GM13977 (cell line): ENCODE results near the gene ABCA1.
A peak's percentile ranks its signal among the peaks of the same experiment; 100 is the strongest.

Source experiments
- DNase-seq: peaks from one replicate; pipeline ENCODE4 v3.0.0; 2012; ENCODE audit warnings: low spot score
- CTCF ChIP-seq: IDR thresholded peaks from 2 replicates; pipeline ENCODE4 v1.5.1; 2012; ENCODE audit warnings: mild to moderate bottlenecking, control low read depth; ENCODE audit not compliant: insufficient read depth; ENCODE audit errors: extremely low read depth, missing control alignments
- in situ Hi-C: fragments of 300-500 bp; cut with MboI; formaldehyde crosslinking; loops from one replicate; pipeline ENCODE4 v1.12.0; 2022; ENCODE audit warnings: low sequenced_read_pairs, low pct_unique_long_range_greater_than_20kb, mixed read lengths, inconsistent platforms; ENCODE audit not compliant: unreplicated experiment

ABCA1 gene

GRCh38 chr9:104778802-104779201 is 149.2 kb downstream of the ABCA1 start:
- no peak for TF ChIP-seq CTCF
- in situ Hi-C loops = loop anchor here (10.0 kb wide), 1 partner anchor 636 kb away; no protein-coding TSS in a partner anchor
- no peak for DNase-seq

DNA sequence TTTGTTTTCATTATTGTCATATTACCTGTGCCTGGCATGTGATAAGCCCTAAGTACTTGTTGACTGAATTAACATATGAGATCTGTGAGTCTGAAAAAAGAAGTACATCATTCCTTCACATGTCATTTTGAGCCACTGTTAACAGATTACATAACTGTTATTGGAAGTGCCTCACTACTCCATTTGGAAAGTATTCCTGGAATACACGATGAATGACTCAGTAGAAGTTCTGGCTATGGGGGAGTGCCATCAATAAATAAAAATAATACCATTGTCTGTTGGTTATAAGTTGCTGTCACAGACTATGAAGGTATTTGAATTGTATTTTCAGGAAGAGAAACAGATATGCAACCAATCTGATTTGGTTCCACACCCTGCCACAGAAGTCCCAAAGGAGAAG is 151.2 kb downstream of the ABCA1 start:
- no peak for DNase-seq
- in situ Hi-C loops = loop anchor here (10.0 kb wide), 1 partner anchor 638 kb away; no protein-coding TSS in a partner anchor
- TF ChIP-seq CTCF = no peak

GRCh38 chr9:104775976-104776375 is 152.0 kb downstream of the ABCA1 start:
- DNase-seq = no peak
- in situ Hi-C loops = loop anchor here (10.0 kb wide), 1 partner anchor 639 kb away; no protein-coding TSS in a partner anchor
- TF ChIP-seq CTCF = no peak

DNA sequence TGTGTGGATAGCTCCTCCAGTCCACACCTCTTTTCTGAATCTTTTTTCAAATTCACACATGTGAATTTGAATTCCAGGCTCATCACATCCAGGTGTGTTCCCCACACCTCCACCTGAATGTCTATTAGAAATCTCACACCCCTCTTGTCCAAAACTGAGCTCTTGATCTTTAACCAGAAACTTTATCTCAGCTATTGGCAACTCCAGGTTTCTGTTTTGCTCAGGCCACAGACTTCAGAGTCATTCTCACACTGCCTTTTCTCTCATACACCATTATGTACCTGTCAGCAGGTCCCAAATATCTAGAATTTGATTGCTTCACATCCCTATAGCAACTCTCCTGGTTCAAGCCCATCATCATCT is 152.4 kb downstream of the ABCA1 start:
- DNase-seq = peak; percentile 19
- in situ Hi-C loops = loop anchor here (10.0 kb wide), 1 partner anchor 639 kb away; no protein-coding TSS in a partner anchor
- TF ChIP-seq CTCF = no peak

GRCh38 chr9:104774831-104775573 is 153.0 kb downstream of the ABCA1 start:
- DNase-seq = peak; percentile 51
- TF ChIP-seq CTCF = no peak
- in situ Hi-C loops = loop anchor here (10.0 kb wide), 1 partner anchor 640 kb away; no protein-coding TSS in a partner anchor

DNA sequence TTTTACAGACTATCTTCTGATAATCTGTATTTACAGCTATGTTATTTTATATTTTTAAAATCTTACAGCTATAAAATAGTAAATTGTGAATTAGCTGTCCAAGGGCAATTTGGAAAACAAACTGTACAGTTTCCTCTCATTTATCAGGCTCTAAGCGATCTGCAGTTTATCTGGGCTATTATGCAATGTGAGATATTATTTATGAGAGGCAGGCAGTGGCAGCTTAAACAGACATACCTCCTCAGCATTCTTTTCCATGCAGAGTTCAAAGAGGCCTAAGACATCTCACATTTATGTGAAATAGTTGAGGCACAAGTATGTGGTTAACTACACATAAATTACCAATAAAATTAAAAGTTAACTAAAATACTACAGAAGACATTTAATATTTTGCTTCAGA is 153.8 kb downstream of the ABCA1 start:
- TF ChIP-seq CTCF = no peak
- DNase-seq = no peak
- in situ Hi-C loops = loop anchor here (10.0 kb wide), 1 partner anchor 641 kb away; no protein-coding TSS in a partner anchor
